ENCODE measurements around the gene C11orf58. TPM values are rescaled to one million over a fixed set of nuclear protein-coding genes. Genes with fewer than 3 reads are reported as not detected.

C11orf58 gene
- total and polyA plus RNA-seq, 8 donors, result 87.9 to 405 (median 353) TPM

GRCh38 chr11:16806791-16807190 lies 68.3 kb downstream of the C11orf58 start:
- no peaks in the 10 kb centered on the region for H3K36me3 ChIP-seq
- H3K4me1 ChIP-seq, result peaks cover 14 to 54% of the 10 kb centered on the region in 2 donors
- no peaks in the 10 kb centered on the region for H3K27me3 ChIP-seq
- no peaks in the 10 kb centered on the region for H3K9me3 ChIP-seq
- DNase-seq (peak in 2 of 4 donors; percentile 31 to 66), ATAC-seq (no peak)
- intact Hi-C loops (cut with DNase I), result no loop called here
- TF ChIP-seq CTCF (IDR thresholded peaks at IDR 0.05), result no peak
- H3K4me3 ChIP-seq, result no peak overlapping the region
- H3K27ac ChIP-seq, result peak overlapping the region in 1 of 2 donors; percentile 85

GRCh38 chr11:16807306-16807705 lies 68.9 kb downstream of the C11orf58 start:
- ATAC-seq, result peak; percentile 56
- H3K27ac ChIP-seq, result peak overlapping the region in 1 of 2 donors; percentile 85
- no peaks in the 10 kb centered on the region for H3K9me3 ChIP-seq
- H3K4me1 ChIP-seq, result peaks cover 14 to 54% of the 10 kb centered on the region in 2 donors
- H3K4me3 ChIP-seq, result no peak overlapping the region
- DNase-seq, result no peak
- intact Hi-C loops (cut with DNase I), result no loop called here
- no peaks in the 10 kb centered on the region for H3K36me3 ChIP-seq
- no peak for TF ChIP-seq CTCF (IDR thresholded peaks at IDR 0.05)
- H3K27me3 ChIP-seq, result no peaks in the 10 kb centered on the region
